ENCODE measurements around the gene OR9Q1.

OR9Q1 gene

GRCh38 chr11:58058276-58059006 lies 34.8 kb downstream of the OR9Q1 start:
- no peak overlapping the region for H3K27ac ChIP-seq (ENCODE audit: low read depth, low read length)
- no peaks in the 10 kb centered on the region for H3K36me3 ChIP-seq (ENCODE audit: control insufficient read depth in 5 of 5, insufficient read depth in 5 of 5, low read length in 5 of 5)
- peaks cover 0 to 13% (median 6%) of the 10 kb centered on the region in 5 donors for H3K4me1 ChIP-seq (ENCODE audit: control insufficient read depth in 5 of 5, insufficient read depth in 5 of 5, low read length in 5 of 5)

GRCh38 chr11:58059007-58059350 lies 35.3 kb downstream of the OR9Q1 start:
- no peak overlapping the region for H3K4me3 ChIP-seq (ENCODE audit: low read depth in 1 of 5, low read length in 5 of 5)
- peaks cover 0 to 13% (median 6%) of the 10 kb centered on the region in 5 donors for H3K4me1 ChIP-seq (ENCODE audit: control insufficient read depth in 5 of 5, insufficient read depth in 5 of 5, low read length in 5 of 5)
- H3K27ac ChIP-seq (ENCODE audit: low read depth, low read length): no peak overlapping the region
- no peaks in the 10 kb centered on the region for H3K36me3 ChIP-seq (ENCODE audit: control insufficient read depth in 5 of 5, insufficient read depth in 5 of 5, low read length in 5 of 5)
- H3K9ac ChIP-seq (ENCODE audit: low read length in 5 of 5): no peak overlapping the region
- no peaks in the 10 kb centered on the region for H3K27me3 ChIP-seq (ENCODE audit: control insufficient read depth in 5 of 5, insufficient read depth in 4 of 5, low read length in 5 of 5)
- H3K9me3 ChIP-seq (ENCODE audit: control insufficient read depth in 5 of 5, low read length in 5 of 5): no peaks in the 10 kb centered on the region

More at GRCh38 chr11:58058276-58059006, 34.8 kb downstream of the OR9Q1 start:
- Histone ChIP-seq H3K9ac (ENCODE audit: low read length in 5 of 5) (no peak overlapping the region), H3K9me3 (ENCODE audit: control insufficient read depth in 5 of 5, low read length in 5 of 5) (no peaks in the 10 kb centered on the region), H3K27me3 (ENCODE audit: control insufficient read depth in 5 of 5, insufficient read depth in 4 of 5, low read length in 5 of 5) (no peaks in the 10 kb centered on the region), H3K4me3 (ENCODE audit: low read depth in 1 of 5, low read length in 5 of 5) (no peak overlapping the region)

- no peak overlapping the region for H3K9ac ChIP-seq (ENCODE audit: low read length in 5 of 5)
- peaks cover 0 to 2% (median 0%) of the 10 kb centered on the region in 5 donors for H3K27me3 ChIP-seq (ENCODE audit: control insufficient read depth in 5 of 5, insufficient read depth in 4 of 5, low read length in 5 of 5)
- no peaks in the 10 kb centered on the region for H3K9me3 ChIP-seq (ENCODE audit: control insufficient read depth in 5 of 5, low read length in 5 of 5)
- peaks cover 0 to 13% (median 6%) of the 10 kb centered on the region in 5 donors for H3K4me1 ChIP-seq (ENCODE audit: control insufficient read depth in 5 of 5, insufficient read depth in 5 of 5, low read length in 5 of 5)
- H3K4me3 ChIP-seq (ENCODE audit: low read depth in 1 of 5, low read length in 5 of 5): no peak overlapping the region
- H3K36me3 ChIP-seq (ENCODE audit: control insufficient read depth in 5 of 5, insufficient read depth in 5 of 5, low read length in 5 of 5): no peaks in the 10 kb centered on the region
- no peak overlapping the region for H3K27ac ChIP-seq (ENCODE audit: low read depth, low read length)
Measured at GRCh38 chr11:58060535-58060934, 36.9 kb downstream of the OR9Q1 start.

GRCh38 chr11:58060939-58061672 lies 37.4 kb downstream of the OR9Q1 start:
- no peaks in the 10 kb centered on the region for H3K36me3 ChIP-seq (ENCODE audit: control insufficient read depth in 5 of 5, insufficient read depth in 5 of 5, low read length in 5 of 5)
- peaks cover 0 to 2% (median 0%) of the 10 kb centered on the region in 5 donors for H3K27me3 ChIP-seq (ENCODE audit: control insufficient read depth in 5 of 5, insufficient read depth in 4 of 5, low read length in 5 of 5)
- no peak overlapping the region for H3K27ac ChIP-seq (ENCODE audit: low read depth, low read length)
- H3K9ac ChIP-seq (ENCODE audit: low read length in 5 of 5): no peak overlapping the region
- H3K9me3 ChIP-seq (ENCODE audit: control insufficient read depth in 5 of 5, low read length in 5 of 5): no peaks in the 10 kb centered on the region
- H3K4me1 ChIP-seq (ENCODE audit: control insufficient read depth in 5 of 5, insufficient read depth in 5 of 5, low read length in 5 of 5): peaks cover 0 to 13% (median 6%) of the 10 kb centered on the region in 5 donors
- H3K4me3 ChIP-seq (ENCODE audit: low read depth in 1 of 5, low read length in 5 of 5): no peak overlapping the region

GRCh38 chr11:58061813-58062212 lies 38.1 kb downstream of the OR9Q1 start:
- Histone ChIP-seq H3K27ac (ENCODE audit: low read depth, low read length) (no peak overlapping the region), H3K27me3 (ENCODE audit: control insufficient read depth in 5 of 5, insufficient read depth in 4 of 5, low read length in 5 of 5) (peaks cover 0 to 3% (median 0%) of the 10 kb centered on the region in 5 donors), H3K36me3 (ENCODE audit: control insufficient read depth in 5 of 5, insufficient read depth in 5 of 5, low read length in 5 of 5) (no peaks in the 10 kb centered on the region), H3K9ac (ENCODE audit: low read length in 5 of 5) (no peak overlapping the region), H3K4me3 (ENCODE audit: low read depth in 1 of 5, low read length in 5 of 5) (no peak overlapping the region), H3K9me3 (ENCODE audit: control insufficient read depth in 5 of 5, low read length in 5 of 5) (no peaks in the 10 kb centered on the region), H3K4me1 (ENCODE audit: control insufficient read depth in 5 of 5, insufficient read depth in 5 of 5, low read length in 5 of 5) (peaks cover 0 to 13% (median 6%) of the 10 kb centered on the region in 5 donors)

GRCh38 chr11:58067685-58068084 lies 44.0 kb downstream of the OR9Q1 start:
- H3K27me3 ChIP-seq (ENCODE audit: control insufficient read depth in 5 of 5, insufficient read depth in 4 of 5, low read length in 5 of 5): peaks cover 0 to 3% (median 0%) of the 10 kb centered on the region in 5 donors
- H3K4me3 ChIP-seq (ENCODE audit: low read depth in 1 of 5, low read length in 5 of 5): no peak overlapping the region
- no peaks in the 10 kb centered on the region for H3K4me1 ChIP-seq (ENCODE audit: control insufficient read depth in 5 of 5, insufficient read depth in 5 of 5, low read length in 5 of 5)
- no peak overlapping the region for H3K9ac ChIP-seq (ENCODE audit: low read length in 5 of 5)
- no peaks in the 10 kb centered on the region for H3K9me3 ChIP-seq (ENCODE audit: control insufficient read depth in 5 of 5, low read length in 5 of 5)
- H3K27ac ChIP-seq (ENCODE audit: low read depth, low read length): no peak overlapping the region
- H3K36me3 ChIP-seq (ENCODE audit: control insufficient read depth in 5 of 5, insufficient read depth in 5 of 5, low read length in 5 of 5): no peaks in the 10 kb centered on the region

GRCh38 chr11:58068655-58069054 lies 45.0 kb downstream of the OR9Q1 start:
- H3K27me3 ChIP-seq (ENCODE audit: control insufficient read depth in 5 of 5, insufficient read depth in 4 of 5, low read length in 5 of 5): peaks cover 0 to 3% (median 0%) of the 10 kb centered on the region in 5 donors
- H3K4me3 ChIP-seq (ENCODE audit: low read depth in 1 of 5, low read length in 5 of 5): no peak overlapping the region
- H3K36me3 ChIP-seq (ENCODE audit: control insufficient read depth in 5 of 5, insufficient read depth in 5 of 5, low read length in 5 of 5): no peaks in the 10 kb centered on the region
- no peak overlapping the region for H3K9ac ChIP-seq (ENCODE audit: low read length in 5 of 5)
- no peaks in the 10 kb centered on the region for H3K4me1 ChIP-seq (ENCODE audit: control insufficient read depth in 5 of 5, insufficient read depth in 5 of 5, low read length in 5 of 5)
- H3K27ac ChIP-seq (ENCODE audit: low read depth, low read length): no peak overlapping the region
- no peaks in the 10 kb centered on the region for H3K9me3 ChIP-seq (ENCODE audit: control insufficient read depth in 5 of 5, low read length in 5 of 5)

- H3K4me3 ChIP-seq (ENCODE audit: low read depth in 1 of 5, low read length in 5 of 5): no peak overlapping the region
- no peaks in the 10 kb centered on the region for H3K9me3 ChIP-seq (ENCODE audit: control insufficient read depth in 5 of 5, low read length in 5 of 5)
- no peaks in the 10 kb centered on the region for H3K4me1 ChIP-seq (ENCODE audit: control insufficient read depth in 5 of 5, insufficient read depth in 5 of 5, low read length in 5 of 5)
- no peak overlapping the region for H3K27ac ChIP-seq (ENCODE audit: low read depth, low read length)
- no peak overlapping the region for H3K9ac ChIP-seq (ENCODE audit: low read length in 5 of 5)
- no peaks in the 10 kb centered on the region for H3K36me3 ChIP-seq (ENCODE audit: control insufficient read depth in 5 of 5, insufficient read depth in 5 of 5, low read length in 5 of 5)
- peaks cover 0 to 3% (median 0%) of the 10 kb centered on the region in 5 donors for H3K27me3 ChIP-seq (ENCODE audit: control insufficient read depth in 5 of 5, insufficient read depth in 4 of 5, low read length in 5 of 5)
Measured at GRCh38 chr11:58070585-58070984, 46.9 kb downstream of the OR9Q1 start.

GRCh38 chr11:58075781-58076180 lies 52.1 kb downstream of the OR9Q1 start:
- Histone ChIP-seq H3K27me3 (ENCODE audit: control insufficient read depth in 5 of 5, insufficient read depth in 4 of 5, low read length in 5 of 5) (no peaks in the 10 kb centered on the region), H3K36me3 (ENCODE audit: control insufficient read depth in 5 of 5, insufficient read depth in 5 of 5, low read length in 5 of 5) (no peaks in the 10 kb centered on the region), H3K9me3 (ENCODE audit: control insufficient read depth in 5 of 5, low read length in 5 of 5) (peaks cover 0 to 2% (median 0%) of the 10 kb centered on the region in 5 donors)

GRCh38 chr11:58086528-58086927 lies 62.8 kb downstream of the OR9Q1 start:
- H3K9ac ChIP-seq (ENCODE audit: low read length in 5 of 5): no peak overlapping the region

More at GRCh38 chr11:58075781-58076180, 52.1 kb downstream of the OR9Q1 start:
- Histone ChIP-seq H3K4me3 (ENCODE audit: low read depth in 1 of 5, low read length in 5 of 5) (no peak overlapping the region), H3K27ac (ENCODE audit: low read depth, low read length) (no peak overlapping the region), H3K4me1 (ENCODE audit: control insufficient read depth in 5 of 5, insufficient read depth in 5 of 5, low read length in 5 of 5) (no peaks in the 10 kb centered on the region), H3K9ac (ENCODE audit: low read length in 5 of 5) (no peak overlapping the region)

More at GRCh38 chr11:58086528-58086927, 62.8 kb downstream of the OR9Q1 start:
- H3K4me3 ChIP-seq (ENCODE audit: low read depth in 1 of 5, low read length in 5 of 5): no peak overlapping the region
- H3K9me3 ChIP-seq (ENCODE audit: control insufficient read depth in 5 of 5, low read length in 5 of 5): peaks cover 0 to 3% (median 0%) of the 10 kb centered on the region in 5 donors
- H3K36me3 ChIP-seq (ENCODE audit: control insufficient read depth in 5 of 5, insufficient read depth in 5 of 5, low read length in 5 of 5): no peaks in the 10 kb centered on the region
- H3K27me3 ChIP-seq (ENCODE audit: control insufficient read depth in 5 of 5, insufficient read depth in 4 of 5, low read length in 5 of 5): no peaks in the 10 kb centered on the region
- no peak overlapping the region for H3K27ac ChIP-seq (ENCODE audit: low read depth, low read length)
- H3K4me1 ChIP-seq (ENCODE audit: control insufficient read depth in 5 of 5, insufficient read depth in 5 of 5, low read length in 5 of 5): no peaks in the 10 kb centered on the region

Data from subcutaneous abdominal adipose tissue (tissue), 5 donors.